ENCODE data around the gene PTGDS.
"Not testable (repeated sequence)": the region's sequence is repeated elsewhere in the genome, so short reads cannot be mapped to it uniquely, and the experiment has no call there.

PTGDS gene

DNA sequence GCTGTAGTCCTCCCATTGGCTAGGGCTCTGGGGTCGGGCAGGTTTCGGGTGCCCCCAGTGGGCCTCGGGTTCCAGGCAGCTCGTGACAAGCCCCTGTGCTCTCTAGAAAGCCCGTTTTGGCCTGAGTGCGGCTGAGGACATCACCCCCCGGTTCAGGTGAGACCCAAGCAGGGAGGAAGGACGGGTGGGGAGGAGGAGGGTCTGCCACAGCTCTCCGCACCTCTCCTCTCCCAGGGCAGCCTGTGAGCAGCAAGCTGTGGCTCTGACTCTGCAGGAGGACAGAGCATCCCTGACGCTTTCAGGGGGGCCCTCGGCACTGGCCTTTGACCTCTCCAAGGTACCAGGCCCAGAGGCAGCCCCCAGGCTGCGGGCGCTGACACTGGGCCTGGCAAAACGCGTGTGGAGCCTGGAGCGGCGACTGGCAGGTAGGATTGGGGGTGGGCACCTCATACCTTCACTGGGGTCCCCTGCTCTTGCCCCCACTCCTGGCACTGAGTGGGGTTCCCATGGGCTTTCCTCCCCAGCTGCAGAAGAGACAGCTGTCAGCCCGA is 15.6 kb downstream of the PTGDS start:
- DNase-seq: no peak

DNA sequence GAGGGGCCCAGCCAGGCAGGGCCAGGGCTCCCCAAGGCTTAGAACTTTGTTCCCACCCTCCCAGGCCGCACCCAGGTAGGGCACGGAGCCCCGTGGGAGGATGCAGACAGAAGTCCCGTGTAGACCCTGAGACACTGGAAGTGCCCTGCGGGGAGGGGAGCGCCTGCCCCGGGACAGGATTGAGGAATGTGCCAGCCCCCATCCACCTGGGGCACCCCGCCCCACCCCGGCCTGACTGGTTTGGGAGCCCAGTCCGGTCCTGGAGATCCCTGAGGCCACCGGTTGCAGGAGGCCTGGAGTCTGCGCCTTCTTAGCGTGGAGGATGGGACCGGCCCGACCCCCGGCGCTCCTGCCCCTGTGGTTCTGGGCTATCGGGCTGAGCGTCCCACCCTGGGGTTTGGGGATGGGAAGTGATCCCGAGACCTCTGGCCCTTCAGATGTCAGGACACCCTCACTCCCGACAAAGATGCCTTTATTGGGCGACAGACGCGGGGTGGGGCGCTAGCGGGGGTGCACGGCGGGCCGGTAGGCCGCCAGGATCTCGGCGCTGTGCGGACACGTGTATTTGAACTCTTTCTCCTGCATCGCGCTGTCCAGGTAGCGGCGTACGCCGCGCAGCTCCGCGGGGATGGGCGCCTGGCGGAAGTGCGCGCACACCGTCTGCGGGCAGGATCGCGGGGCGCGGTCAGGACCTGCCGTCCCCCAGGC is 17.0 kb downstream of the PTGDS start:
- DNase-seq: no peak

GRCh38 chr9:136994888-136995230 is 17.6 kb downstream of the PTGDS start:
- no peak for DNase-seq

GRCh38 chr9:136995362-136995761 is 18.1 kb downstream of the PTGDS start:
- no peak for DNase-seq

- DNase-seq: peak; percentile 18
Measured at GRCh38 chr9:136995772-136996311, 18.5 kb downstream of the PTGDS start.

GRCh38 chr9:136996361-136997292 is 19.3 kb downstream of the PTGDS start, which contains the start of gene CLIC3:
TSS of gene CLIC3 (minus strand) at chr9:136996568. CDS start at chr9:136996543, 25 bp downstream.
- DNase-seq: peak; percentile 38

- DNase-seq: no peak
Measured at GRCh38 chr9:136997371-136997770, 20.1 kb downstream of the PTGDS start.

- no peak for DNase-seq
Measured at GRCh38 chr9:136997830-136998234, 20.5 kb downstream of the PTGDS start.

- DNase-seq: no peak
Measured at GRCh38 chr9:137000177-137000930, 23.1 kb downstream of the PTGDS start.

DNA sequence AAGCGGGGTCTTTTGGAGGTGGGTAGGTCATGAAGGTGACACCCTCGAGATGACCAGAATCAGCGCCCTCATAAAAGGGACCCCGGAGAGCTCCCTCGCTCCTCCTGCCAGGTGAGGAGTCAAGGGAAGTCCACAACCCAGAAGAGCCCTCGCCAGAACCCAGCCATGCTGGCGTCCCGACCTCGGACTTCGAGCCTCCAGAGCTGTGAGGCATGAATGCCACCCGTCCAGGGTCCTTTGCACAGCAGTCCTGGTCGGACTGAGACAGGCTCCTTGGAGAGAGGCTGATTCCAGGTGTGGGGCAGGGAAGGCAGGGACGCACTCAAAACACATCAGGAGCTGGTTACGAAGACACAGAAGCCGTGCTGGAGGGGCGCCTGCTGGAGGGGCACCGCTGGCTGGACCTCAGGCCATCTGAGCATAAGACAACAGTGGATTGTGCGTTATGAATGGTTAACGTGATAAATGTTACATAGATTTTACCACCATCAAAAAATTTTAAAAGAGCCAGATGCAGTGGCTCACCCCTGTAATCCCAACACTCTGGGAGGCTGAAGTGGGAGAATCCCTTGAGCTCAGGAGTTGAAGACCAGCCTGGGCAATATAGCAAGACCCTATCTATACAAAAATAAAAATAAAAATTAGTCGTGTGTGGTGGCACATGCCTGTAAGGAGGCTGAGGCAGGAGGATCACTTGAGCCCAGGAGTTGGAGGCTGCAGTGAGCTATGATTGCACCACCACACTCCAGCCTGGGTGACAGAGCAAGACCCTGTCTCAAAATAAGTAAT is 24.7 kb downstream of the PTGDS start:
- no peak for DNase-seq

DNA sequence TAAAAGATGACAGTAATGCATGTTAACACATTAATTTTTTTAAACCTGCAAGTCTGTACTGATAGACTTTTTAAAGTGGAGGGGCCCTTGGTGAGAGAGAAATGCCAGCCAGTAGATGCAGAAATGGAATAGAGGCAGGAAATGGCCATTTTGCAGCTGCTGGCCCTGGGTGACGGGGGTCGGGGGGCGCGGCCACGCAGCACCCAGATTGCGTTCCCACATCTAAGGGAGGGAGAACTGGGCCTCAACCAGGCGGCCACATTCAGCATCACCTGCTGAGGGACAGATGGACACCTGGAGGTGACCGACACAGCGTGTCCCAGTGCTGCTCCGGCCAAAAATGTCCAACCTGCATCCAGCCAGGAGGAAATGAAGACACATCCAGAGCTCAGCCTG is 25.3 kb downstream of the PTGDS start:
- no peak for DNase-seq

DNA sequence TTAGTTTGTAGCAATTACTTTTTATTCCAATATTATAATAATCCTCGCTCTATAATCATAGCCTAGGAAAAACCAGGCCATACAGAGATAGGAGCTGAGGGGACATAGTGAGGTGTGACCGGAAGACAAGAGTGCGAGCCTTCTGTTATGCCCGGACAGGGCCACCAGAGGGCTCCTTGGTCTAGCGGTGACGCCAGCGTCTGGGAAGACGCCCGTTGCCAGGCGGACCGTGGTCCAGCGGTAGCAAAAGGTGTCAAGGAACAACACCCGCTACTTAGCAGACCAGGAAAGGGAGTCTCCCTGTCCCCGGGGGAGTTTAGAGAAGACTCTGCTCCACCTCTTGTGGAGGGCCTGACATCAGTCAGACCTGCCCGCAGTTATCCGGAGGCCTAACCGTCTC is 27.0 kb downstream of the PTGDS start:
- not testable (repeated sequence) for DNase-seq

DNA sequence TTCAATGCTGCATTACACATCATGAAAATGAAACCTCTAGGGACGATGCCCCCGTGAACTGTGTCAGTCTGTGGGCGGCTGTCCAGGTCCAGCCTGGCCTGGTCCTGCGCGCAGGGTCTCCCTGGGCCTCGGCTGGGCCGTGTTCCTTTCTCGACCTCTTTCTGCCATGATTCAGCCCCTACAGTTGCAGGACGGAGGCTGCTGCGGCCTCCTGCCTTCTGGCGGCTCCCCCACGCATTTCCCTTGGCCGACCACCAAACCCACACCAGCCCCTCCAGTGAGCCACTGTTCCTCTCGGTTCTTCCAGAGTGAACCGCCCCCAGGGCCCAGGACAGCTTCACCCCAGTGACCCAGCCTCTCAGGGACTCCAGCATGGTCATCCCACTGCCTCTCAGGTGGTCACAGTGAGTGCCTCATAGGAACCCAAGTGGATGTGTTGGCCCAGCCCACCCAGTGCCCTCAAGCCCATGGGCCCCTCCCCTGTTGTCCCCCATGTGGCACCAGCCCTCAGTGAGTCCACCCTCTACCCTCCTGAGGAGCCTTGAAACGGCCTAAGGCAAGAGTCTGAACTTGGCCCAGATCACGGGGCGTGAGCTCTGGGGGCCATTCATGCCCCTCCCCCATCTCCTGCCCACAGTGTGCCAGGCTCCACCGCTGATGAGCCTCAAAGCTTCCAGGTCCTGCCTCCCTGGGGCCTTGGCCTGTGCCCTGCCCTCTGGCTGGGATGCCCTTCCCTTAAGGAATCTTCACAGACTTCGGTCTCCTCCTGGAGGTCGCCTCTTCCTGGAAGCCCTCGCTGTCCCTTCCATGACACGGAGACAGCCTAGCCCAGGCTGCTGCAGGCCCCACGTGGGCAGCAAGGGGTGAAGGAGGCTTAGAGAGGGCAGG is 29.1 kb downstream of the PTGDS start:
- DNase-seq: no peak

DNA sequence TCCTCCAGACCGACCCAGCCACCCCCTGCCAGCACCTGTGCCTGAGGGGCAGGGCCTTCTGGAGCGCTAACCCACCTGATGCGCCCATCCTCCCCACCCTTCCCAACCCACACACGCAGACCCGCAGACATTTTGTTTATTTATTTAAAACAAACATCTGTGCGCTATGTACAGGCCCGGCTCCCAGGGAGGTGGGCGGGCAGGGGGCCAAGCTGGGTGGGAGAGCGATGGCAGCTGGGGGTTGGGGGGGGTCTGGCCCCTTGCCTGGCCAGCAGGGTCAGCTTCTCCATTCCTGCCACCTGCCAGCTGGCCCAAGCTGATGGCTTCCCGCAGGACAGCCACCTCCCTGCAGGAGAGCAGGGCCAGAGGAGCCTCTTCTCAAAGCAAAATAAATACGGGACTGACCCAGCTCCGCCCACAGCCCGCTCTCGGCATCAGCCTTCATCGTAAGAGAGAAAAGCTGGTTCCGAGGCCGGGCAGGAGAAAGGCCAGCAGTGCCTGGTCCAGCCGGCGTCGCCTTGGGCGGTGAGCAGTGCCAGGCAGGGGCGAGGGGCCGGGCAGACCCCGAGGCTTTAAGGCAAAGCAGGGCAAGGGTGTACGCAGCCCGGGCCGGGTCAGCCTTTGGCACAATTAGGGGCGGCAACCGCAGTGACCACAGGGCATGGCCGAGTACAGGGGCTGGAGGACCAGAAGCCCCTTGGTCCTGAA is 30.0 kb downstream of the PTGDS start:
- no peak for DNase-seq

DNA sequence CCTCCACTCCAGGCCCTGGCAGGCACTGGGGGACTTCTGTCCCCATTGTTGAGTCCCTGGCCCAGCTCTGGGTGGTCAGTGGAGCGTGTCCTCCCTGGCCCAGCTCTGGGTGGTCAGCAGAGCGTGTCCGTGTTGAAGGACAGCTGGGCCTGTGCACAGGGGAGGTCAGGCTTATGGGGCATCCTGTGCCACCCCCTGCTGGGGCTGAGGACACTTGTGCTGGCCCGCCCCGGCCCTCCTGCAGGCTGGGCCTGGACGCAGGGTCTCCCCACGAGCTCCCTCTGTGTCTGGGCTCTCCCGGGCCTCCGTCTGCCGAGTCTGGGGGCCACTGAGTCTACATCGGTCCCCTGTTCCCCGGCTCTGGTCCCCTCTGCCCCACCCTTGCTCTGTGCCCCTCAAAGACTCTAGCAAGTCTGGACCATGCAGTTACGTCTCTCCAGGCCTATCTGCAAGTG is 30.5 kb downstream of the PTGDS start:
- no peak for DNase-seq

GRCh38 chr9:137008312-137008711 is 31.0 kb downstream of the PTGDS start:
- no peak for DNase-seq

DNA sequence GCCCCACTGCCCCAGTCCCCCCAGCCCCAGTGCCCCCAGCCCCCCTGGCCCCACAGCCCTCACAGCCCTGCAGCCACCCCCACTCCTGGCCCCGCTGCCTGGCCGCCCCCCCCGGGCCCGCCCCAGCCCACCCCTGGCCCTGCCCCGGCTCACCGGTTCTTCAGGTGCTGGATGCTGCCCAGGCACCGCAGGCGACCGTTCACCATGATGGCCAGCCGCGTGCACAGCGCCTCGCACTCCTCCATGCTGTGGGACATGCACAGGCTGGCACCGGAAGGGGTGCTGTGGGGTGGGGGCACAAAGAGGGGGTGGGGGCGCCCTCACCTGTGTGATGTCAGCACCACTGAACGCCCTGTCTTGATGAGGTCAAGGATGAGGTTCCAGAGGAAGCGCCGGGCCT is 31.9 kb downstream of the PTGDS start:
- no peak for DNase-seq

- no peak for DNase-seq
Measured at GRCh38 chr9:137009938-137010732, 32.8 kb downstream of the PTGDS start.

DNA sequence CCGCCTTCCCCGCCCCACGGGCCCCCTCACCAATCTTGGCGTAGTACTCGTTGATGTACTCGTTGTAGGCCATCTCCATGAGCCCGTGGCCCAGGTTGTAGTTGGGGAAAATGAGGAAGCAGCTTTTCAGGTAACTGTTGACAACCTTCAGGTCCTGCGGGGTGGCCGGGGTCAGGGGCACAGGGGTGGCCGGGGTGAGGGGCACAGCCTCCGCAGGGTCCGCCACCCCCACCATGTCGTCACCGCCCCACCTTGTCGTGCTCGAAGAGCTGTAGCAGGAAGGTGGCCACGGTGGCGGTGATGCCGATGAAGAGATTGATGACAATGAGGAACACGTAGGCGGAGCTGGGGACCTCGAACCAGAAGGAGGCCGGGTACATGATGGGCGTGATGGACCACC is 33.9 kb downstream of the PTGDS start:
- DNase-seq: no peak
